GM10847 (cell line): ENCODE data around the gene FAM83D.

Experiments used
- POLR2A ChIP-seq: IDR thresholded peaks from 2 replicates; pipeline ENCODE4 v1.6.1; 2011; ENCODE audit not compliant: insufficient read length; ENCODE audit errors: extremely low read depth

Gene FAM83D

DNA sequence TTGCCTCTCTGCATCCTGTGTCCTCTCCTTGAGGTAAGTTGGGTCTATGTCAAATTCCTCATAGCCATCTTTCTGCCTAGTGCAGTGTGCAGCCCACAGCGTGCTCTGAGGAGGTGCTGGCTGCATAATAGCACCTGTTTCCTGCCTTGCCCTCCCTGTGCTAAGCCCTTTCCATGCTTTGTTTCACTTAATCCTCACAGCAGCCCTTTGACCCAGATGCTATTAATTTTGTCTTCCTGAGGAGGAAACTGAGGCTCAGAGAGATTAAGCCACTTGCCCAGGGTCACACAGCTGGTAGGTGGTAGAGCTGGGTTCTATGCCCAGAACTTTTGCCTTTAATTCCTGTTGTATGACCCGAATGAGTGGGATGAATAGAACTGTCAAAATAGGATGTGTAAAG lies 13.5 kb downstream of the FAM83D start:
- no peak for TF ChIP-seq POLR2A

DNA sequence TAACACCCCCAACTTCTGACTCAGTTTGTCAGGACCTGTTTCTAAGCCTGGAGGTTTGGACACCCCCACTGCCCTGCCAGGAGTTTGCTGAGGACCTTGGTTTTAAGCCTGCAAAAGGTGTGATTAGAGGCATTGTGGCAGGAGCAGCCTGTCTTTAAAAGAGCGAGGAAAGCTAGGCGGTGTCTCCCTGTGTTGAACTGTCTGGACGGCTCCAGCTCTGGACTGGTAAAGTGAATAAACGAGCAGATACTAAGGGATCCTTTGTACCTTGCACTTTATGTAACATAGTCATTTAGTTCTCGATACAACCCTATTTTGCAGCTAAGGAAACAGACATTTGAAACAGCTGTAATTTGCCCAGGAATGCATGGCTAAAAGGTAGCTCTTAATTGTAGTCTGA lies 14.4 kb downstream of the FAM83D start:
- no peak for TF ChIP-seq POLR2A

DNA sequence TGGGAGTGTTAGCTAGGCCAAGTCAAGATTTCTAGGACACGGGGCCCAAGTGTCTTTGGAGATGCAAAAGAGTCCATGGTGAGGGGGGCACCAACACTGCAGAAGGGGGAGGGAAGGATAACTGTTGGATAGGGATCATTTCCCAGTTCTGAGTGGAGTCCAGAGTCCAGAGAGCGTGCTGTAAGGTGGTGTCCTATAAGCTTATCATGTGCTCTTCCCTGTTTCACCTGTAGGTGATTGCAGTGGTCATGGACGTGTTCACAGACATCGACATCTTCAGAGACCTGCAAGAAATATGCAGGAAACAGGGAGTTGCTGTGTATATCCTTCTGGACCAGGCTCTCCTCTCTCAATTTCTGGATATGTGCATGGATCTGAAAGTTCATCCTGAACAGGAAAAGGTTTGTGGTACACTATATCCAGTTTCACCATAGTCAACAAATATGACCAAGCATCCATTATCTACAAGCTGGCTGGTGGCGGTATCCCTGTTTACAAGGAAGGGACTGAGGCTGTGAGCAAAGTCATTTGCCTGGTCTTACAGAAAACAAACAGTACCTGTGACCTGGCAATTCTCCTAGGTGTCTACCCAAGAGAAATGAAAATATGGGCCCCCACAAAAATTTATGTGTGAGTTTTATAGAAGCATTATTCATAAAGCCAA lies 15.6 kb downstream of the FAM83D start:
- no peak for TF ChIP-seq POLR2A

DNA sequence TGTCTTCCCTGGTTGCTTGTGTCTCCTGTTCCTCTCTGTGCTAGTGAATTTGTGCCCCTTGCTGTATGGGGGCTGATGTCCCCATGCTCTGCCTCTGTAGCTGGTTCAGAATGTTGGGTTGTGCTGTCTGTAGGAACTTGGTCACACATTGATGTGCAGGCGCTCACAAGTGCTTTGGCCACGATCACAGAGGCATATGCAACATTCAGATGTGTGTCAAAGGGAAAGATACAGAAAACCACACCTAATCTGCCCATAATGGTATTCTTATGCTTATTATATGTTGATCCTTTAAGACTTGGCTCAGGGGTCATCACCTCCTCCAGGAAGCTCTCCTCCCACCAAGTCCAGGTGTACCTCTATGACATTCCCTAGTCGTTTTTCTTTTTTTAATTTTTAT lies 18.8 kb downstream of the FAM83D start:
- TF ChIP-seq POLR2A = no peak

DNA sequence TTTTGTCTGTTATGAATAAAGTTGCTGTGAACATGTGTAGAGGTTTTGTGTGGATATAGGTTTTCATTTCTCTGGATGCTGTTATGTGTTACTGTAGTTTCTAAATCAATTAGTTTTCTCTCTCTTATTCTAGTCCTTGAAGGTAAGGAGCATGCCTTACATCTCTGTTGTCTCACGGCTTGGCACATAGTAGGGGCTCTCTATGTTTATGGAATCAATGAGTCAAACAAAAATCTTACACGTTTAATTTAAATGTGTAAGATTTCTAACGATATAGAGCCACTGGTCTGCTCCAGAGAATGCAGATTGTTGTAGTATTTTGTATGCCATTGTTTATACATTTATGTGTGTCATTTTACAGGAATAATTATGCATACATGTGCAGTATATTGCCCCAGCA lies 20.6 kb downstream of the FAM83D start:
- TF ChIP-seq POLR2A = no peak

DNA sequence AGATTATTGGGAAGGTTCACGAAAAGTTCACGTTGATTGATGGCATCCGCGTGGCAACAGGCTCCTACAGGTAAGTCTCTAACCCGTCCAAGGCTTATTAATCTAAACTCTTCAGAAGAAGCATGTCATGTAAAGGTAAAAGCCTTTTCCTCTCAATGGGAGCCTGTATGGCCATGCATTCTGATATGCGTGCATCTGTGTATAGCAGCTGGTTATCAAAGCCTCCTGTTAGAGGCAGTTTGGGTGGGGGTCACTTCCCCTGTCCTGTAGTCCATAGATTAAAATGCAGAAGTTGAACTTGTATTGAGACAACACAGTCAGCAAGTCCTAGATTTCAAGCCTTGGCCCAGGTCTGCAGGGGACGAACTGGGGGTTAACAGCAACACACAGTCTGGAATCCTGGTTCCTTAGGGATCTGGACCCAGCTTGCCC lies 21.7 kb downstream of the FAM83D start:
- no peak for TF ChIP-seq POLR2A

DNA sequence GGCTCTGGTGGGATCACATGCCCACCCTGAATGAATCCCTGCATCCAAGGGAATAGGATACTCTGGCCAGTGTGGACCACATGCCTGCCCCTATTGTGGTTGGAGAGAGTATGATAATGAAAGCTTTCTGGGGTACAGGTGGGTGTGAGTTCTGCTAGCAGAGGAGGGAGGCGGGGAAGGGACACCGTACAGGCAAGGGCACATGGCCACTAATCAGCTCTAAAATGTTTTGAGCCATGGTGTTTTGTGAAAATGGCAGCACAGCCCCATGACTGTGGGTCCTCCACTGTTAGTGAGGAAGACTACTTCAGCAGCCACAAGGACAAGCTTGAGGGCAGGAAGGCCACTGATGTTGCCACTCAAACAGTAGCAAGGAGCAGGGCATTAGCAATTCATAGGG lies 24.0 kb downstream of the FAM83D start:
- no peak for TF ChIP-seq POLR2A

DNA sequence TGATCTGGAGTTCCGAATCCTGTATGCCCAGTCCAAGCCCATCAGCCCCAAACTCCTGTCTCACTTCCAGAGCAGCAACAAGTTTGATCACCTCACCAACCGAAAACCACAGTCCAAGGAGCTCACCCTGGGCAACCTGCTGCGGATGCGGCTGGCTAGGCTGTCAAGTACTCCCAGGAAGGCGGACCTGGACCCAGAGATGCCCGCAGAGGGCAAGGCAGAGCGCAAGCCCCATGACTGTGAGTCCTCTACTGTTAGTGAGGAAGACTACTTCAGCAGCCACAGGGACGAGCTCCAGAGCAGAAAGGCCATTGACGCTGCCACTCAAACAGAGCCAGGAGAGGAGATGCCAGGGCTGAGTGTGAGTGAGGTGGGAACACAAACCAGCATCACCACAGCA lies 25.4 kb downstream of the FAM83D start:
- no peak for TF ChIP-seq POLR2A

DNA sequence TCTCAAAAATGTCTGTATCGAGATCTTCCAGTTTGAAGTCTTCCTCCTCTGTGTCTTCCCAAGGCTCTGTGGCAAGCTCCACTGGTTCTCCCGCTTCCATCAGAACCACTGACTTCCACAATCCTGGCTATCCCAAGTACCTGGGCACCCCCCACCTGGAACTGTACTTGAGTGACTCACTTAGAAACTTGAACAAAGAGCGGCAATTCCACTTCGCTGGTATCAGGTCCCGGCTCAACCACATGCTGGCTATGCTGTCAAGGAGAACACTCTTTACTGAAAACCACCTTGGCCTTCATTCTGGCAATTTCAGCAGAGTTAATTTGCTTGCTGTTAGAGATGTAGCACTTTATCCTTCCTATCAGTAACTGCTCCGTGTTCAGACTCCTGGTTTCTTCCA lies 25.9 kb downstream of the FAM83D start:
- no peak for TF ChIP-seq POLR2A

DNA sequence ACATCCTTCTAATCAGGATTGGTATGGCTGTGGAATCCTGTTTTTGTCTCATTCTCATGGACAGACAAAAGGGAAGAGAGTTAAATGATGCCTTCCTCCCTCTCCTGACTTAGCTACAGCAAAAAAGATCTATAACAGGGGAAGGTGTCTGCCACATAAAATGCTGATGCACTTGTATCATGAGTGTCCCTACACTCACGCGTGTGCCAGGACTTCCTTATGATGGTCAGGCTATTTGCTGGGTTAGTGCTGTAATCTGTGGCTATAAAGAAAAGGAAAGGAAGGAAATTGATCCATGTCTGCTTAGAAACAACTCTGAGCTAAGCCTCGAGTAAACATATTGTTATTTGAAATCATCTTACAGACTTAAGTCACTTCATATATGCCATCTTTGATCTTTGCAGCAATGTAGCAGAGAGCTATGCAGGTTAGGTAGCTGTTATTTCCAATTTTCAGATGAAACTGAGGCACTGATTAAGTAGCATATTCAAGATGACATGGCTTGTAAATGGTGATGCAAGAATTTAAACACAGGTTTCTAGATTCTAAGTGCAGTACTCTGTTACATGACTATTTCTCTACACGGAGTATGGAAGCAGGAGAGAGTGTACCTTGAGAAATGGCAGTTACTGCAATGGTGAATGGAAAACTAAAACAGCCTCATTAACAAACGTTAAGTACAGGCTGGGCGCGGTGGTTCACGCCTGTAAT lies 27.6 kb downstream of the FAM83D start:
- TF ChIP-seq POLR2A = no peak

DNA sequence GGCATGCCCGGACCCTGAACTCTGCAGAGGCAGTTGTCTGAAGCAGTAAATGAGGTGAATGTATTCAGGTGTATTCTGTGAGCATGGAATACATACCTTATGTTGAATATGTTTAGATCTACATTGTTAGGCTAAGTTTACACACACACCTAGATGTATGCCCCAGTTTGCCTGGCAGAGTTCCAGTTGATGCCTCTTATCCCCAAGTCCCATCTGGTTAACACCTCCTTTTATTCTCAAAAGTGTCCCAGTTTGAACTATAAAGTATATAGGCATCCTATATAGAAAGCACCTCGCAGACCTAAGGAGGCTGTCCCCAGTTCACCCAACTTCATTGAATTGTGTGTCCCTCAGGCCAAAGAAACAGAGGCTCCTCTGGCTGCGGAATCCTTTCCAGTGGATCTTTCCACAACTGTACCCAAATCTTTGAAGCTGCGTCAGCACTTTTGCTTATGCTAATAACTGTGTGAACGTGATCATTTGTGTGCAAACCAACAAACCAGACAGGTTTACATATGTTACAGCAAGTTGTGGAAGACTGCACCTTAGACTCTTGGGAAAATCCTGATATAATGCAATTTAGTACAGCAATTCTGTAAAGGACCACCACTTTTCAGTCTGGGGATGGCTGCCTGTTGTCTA lies 31.1 kb downstream of the FAM83D start:
- TF ChIP-seq POLR2A = no peak

DNA sequence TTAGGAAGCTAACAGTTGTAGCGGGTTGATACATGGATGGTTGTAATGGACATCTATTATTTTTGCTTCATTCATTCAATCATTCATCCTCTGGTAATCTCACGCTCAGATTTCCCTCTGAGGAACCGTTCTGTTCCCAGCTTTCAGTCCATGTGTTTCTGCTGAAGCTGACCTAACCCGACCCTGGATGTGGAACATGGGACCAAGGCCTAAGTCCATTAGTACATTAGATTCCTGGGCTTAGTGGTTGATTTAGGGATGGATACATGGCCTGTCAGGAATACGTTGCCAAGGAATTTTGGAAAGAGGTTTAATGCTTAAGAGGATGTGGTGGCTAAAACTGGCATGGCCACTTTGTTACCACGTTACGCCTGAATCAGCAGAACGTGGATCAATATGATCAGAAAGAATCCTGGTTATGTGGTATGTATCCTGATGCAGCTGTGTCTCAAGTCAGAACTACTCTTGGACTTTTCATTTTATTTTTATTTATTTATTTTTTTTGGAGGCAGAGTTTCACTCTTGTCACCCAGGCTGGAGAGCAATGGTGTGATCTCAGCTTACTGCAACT lies 31.8 kb downstream of the FAM83D start:
- no peak for TF ChIP-seq POLR2A

DNA sequence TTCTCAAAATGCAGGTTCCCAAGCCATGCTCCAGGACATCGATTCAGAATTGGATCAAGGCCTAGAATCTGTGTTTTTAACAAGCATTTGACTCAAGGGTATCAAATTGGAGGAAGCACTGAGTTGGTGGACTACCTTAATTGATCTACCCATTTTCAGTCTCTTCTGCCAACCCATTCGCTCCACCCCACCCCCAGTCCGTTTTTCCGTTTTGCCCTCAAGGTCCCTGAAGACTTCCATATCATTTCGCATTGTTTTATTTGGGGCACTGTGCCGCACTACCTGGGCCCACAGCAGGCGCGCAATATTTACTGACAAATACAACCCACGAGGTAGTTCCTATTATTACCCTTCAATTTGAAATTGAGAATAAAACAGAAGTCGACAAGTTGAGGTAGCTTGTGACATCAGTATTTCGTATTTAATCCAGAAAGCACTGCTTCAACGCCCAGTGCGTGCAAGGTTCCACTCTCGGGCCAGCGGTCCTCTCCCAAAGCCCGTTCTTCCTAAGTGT lies 35.4 kb downstream of the FAM83D start:
- no peak for TF ChIP-seq POLR2A

DNA sequence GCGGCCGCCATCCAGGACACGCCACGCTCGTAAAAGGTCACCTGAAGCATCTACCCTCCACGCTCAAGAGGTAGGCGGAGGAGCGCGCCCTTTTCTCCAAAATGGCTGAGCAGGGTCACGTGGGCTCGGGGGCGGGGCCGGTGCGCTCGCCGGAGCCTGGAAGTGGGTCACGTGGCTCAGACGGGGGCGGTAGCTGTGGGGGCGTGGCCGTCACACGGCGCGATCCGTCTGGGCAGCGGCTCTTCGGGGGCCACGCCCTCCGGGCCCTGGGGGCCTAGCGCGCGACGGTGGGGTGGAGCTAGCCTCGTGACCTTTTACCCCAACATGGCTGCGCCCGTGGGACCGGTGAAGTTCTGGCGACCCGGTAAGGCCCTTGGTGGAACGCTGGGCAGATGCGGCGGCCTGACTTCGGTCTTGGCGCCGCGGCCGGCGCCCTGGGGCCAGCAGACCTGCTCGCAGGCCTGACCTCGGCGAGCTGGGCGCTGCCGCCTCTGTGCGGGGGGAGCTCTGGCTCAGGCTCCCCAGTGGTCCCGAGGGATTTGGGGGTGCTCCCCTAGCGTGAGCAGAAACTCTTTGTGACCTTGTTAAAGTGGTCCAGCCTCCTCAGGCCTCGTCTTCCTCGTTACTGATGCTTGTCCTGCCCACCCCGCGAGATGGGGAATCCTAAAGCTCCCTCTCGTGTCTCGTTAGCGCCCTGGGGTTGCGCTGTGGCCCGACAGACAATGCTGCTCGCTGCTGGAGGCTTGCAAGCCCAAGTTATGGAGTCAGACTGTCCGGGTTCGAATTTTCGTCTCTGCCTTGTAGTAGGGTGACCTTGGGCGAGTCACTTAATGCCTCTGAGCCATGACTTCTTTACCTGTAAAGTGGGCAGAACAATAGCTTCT lies 36.1 kb downstream of the FAM83D start, which contains the start of gene DHX35:
Gene DHX35, plus strand, starts transcription at position 301 of the 884 bp plus-strand sequence. Its CDS starts 24 bp downstream, at position 325.
- peak; percentile 59 for TF ChIP-seq POLR2A

DNA sequence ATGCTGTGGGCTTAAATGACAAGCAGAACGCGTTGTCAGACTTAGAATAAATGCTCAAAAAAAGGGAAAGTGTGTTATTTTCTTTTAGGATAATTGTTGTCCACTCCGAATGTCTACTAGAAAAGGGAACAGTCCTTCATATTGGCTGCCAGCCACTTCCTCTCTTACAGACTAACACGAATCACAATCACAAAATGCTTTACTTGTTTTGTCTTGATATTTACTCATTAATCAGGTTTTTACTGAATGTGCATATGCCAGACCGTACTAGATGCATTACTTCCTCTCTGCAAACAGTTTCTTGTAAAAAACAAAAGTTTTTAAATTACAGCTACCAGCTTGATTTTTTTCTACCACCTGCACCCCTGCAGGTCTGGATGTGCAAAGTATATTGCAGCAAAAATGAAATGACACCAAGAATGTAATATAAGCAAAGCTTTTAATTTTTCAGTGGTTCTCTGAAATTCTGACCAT lies 36.7 kb downstream of the FAM83D start:
- TF ChIP-seq POLR2A = no peak
